Activated T-helper 9 cell treated with anti-CD3 and anti-CD28 coated beads, Interleukin-2, amount 50 U/mL, for 16 hours (primary cell): Measurements from ENCODE around the gene LRCH1.

Experiments used
- DNase-seq: peaks from one replicate; pipeline ENCODE4 v3.0.0-alpha.2; 2020; ENCODE audit warnings: low read depth

Gene LRCH1

DNA sequence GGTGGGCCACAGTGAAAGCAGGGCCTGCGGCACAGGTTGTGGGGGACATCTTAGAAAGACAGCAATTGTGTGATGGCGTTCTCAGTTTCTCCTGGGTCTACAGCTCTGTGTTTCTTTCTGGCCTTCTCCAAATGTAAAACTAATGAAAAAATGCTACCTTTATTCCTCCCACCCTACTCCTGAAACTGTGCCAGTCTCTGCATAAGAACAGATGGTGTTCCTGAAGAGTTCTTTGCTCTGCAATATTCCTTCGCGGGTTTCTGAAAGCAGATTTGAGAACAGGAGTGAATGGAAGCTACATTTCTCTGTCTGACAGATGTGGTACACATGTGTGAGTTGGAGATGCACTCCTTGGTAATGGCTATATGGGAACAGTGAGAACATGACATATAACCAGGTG lies 18.0 kb upstream of the LRCH1 start:
- no peak for DNase-seq

DNA sequence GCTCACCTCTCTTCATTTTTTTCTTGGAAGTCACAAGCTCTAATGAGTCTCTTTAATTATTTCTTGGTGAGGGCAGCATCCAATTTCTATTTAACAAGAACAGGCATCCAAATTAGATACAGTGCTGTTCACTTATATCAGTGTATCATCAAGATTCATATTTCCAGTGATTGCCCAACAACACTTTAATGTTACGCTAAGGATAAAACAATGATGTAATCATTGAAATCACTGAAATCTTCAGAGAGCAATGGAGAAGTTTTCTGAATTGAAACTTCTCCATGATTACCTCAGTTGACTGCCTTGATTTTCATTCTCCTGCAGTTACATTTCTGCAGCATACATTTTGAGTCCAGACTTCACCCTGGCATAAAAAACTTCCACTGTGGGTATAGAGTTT lies 17.1 kb upstream of the LRCH1 start:
- DNase-seq, result no peak

DNA sequence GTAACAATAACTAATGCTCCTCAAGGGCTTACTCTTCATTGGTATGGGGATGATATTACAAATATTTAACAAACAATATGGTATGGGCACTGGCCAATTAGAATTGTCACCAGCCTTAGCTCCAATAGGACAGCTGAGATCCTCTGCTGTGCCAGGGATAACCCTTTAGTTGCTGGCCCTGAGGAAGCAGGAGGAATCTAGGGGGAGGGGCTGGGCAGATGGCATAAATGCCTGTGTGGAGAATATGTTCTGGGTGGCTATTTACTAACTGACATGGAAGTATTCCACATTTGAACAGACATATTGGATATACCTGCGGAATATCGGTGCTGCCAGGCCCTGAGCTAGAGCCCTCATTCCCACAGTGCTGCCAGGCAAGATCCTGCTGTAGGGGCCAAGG lies 16.6 kb upstream of the LRCH1 start:
- no peak for DNase-seq

DNA sequence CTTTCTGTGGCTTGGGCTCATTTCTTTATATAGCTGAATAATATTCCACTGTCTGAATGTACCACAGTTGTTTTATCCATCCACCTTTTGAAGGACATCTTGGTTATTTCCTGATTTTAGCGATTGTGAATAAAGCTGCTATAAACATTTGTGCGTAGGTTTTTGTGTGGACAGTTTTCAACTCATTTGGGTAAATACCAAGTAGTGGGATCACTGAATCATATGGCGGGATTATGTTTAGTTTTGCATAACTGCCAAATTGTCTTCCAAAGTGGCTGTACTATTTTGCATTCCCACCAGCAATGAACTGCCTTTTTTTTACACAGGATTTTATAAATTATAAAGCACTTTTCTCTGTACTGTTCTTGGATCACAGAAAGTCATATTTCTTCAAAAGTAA lies 13.7 kb upstream of the LRCH1 start:
- DNase-seq, result no peak

DNA sequence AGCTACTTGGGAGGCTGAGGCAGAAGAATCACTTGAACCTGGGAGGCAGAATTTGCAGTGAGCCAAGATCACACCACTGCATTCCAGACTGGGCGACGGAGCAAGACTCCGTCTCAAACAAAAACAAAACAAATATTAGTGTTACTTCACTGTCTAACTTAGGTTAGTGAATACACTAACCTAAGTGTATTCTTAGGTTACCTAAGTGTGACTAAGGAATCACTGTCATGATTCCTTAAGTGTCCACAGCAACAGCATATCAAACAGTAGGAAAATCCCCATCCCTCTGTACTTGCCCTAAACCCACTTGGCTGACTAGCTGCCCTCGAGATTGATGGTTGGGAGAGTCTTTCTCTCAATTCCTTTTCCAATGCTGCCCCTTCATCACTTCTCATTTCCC lies 11.8 kb upstream of the LRCH1 start:
- DNase-seq, result no peak

DNA sequence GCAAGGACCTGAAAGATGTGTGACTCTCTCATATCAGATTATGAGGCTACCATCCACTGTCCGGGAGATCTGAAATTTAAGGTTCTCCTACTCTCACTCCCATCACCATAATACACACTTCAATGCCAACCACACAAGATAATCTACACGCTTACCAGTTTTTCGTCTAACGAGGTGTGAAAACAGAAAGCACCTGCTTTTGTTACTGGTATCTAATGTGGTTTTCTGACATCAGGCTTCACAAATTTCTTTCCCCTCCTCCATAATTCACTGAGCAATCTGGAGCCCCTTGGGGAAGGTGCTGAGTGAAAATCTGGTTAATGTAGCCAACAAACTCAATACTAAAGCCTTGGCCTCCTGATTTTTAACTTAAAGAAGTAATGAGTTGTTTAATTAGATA lies 10.1 kb upstream of the LRCH1 start:
- no peak for DNase-seq

DNA sequence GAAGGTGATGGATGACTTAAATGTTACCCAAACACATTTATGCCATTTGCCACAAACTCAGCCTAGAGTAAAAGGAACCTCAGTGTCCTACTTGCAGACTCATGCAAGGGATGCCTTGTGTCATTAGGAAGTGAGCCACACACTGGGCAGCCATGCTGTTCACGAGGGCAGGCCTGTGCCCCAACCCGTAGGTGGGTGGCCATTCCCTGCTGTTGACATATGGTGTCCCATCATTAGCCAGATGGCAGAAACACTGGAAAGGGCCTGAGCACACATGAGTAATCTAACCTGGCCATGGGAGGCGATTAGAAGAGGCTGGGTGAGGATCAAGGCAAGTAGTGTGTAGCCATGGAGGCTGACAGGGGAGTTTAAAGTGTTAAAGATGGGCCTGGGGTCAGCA lies 9.7 kb upstream of the LRCH1 start:
- no peak for DNase-seq

DNA sequence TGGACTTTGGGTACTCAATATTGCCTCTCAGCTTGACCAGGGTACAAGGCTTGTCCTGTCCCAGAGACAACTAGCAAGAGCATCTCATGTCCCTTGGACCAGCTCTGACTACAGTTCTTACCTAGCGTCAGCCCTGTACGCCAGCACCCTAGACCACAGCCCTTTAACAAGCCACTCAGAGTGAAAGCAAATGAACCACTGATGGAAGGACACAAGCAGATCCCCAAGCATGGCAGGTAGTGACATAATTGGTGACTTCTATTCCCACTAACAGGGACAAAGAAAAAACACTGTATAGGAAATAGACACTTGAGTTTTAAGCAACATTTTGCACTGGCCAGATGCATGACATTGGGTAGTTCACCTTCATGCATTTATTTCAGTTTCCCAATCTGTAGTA lies 8.8 kb upstream of the LRCH1 start:
- DNase-seq, result no peak

DNA sequence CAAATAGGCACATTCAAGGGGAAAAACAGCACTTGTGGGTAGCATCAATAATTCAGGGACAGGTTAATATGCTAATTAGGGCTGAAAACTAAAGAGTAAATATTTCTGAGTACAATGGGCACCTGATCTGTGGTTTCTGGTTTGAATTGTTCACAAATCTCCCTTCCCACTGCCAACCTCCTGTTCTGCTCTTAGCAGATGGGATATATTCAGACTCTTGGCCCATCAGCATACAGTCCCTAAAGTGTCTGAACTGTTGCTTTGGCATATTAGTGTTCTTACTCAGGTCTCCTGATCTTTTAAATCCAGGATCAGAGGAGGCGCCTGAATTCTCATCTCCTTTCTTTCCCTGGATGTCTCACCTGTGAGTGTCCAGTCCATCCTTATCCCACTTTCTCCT lies 8.2 kb upstream of the LRCH1 start:
- DNase-seq, result no peak

DNA sequence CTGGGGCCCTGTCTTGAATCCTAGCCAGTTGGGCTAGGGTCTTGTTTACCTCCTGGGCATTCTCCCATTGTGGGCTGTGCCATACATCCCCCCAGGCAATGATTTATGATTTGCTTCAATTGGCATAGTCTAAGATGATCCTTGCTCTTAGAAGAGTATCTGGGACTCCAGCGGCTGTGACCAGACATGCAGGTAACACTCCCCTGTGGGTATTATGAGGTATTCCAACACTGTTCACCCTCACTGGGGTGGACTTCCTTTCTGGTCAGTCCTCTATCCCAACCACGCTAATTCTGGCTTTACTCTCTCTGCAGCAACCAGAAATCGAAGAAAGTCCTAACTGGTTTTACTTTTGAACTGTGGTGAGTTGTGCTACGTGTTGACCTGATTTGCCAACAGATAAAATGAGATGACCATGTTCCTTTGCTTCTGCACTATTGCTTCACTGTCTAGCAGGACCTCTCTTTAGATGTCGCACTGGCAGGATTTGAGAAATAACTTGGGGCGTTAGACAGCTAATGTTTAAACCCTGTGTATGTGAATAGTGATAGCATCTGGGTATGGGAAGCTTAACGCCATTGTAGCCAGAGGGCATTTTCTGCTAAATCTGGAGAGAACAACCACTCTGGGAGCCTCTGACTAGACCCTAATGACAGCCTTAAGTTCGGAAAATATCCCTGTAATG lies 6.7 kb upstream of the LRCH1 start:
- DNase-seq, result no peak

DNA sequence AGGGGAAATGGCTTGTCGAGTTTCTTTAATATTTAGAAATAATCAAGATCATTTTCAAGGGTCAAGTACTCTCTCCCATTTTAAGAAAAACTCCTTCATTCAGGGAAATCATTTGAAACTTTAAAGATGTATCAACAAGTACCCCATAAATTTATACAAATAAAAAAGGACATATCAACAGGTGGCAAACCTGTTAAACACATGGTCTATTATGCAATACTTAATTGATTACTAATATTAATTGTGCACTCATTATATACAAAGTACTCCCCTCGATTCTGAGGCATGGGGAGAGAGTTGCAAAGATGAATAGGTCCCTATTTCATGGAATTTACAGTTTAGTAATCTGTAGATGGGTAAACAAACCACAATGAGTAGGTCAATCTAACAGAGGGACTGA lies 2.1 kb upstream of the LRCH1 start:
- no peak for DNase-seq

DNA sequence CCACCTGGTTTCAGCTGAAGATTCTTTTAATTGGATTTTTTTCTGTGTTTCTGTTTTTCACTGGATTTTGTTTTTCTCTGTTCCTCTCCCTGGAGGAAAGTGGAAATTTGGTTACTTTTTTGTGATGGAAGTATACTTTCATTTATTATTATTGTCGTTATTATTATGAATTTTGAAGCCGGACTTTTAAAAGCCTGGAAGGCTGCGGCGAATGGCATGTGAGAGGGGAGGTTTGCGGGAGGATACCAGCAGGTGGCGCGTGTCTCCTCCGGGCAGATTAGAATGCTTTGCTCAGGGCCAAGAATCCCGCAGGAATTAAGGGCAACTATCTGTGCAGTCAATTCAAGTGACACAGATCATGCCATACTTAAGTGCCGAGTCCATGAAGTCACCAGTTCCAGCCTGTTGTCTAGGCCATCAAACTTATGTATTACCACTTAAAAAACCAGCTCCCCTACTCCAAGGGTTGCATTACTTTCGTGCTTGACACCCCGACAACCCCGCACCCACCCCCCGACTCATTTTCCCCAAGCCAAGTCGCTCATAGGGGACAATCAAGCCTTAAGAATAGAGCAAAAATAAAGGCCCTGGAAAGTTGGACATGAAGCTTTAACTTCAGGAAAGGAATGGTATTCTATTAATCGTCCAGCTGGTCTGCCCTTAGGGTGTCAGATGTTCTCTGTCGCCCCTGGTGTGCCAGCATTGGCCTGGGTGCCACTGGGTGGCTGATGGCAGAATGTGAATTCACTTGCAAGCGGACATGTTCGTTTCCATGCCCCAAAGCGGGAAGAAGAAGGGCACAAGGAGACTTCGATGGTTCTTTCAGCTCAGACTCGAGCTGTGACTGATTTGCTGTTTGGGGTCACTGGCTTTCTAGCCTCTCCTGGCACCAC lies 1.3 kb upstream of the LRCH1 start:
- DNase-seq, result peak; percentile 50

DNA sequence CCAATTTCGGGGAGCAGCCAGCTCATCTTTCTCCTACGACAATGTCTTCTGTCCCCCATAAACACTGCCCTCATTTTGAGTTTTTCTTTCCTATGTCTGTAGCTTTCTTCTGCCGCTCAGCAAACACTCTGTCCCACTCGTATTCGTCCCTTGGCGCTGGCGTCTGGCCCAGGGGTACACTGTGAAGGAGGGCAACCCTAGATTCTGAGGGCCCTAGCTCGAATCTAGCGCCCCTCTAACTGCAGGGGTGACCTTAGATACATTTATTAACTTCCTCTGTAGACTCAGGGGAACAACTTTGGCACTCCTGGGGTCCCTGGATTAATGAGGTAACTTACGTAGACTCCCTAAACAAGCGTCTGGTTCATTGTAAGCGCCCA lies 677 bp upstream of the LRCH1 start:
- no peak for DNase-seq

DNA sequence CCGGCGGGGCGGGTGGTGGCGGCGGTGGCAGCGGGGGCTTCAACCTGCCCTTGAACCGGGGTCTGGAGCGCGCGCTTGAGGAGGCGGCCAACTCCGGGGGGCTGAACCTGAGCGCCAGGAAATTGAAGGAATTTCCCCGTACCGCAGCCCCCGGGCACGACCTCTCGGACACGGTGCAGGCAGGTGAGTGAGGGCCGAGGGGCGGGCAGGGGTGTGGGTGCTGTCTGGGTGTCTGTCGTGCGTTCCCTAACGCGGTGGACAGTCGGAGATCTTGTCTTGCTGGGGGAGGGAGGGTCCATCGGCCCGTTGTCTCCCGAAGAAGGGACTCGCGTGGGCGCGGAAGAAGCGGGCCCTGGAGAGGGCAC lies 533 bp downstream of the LRCH1 start:
- no peak for DNase-seq

DNA sequence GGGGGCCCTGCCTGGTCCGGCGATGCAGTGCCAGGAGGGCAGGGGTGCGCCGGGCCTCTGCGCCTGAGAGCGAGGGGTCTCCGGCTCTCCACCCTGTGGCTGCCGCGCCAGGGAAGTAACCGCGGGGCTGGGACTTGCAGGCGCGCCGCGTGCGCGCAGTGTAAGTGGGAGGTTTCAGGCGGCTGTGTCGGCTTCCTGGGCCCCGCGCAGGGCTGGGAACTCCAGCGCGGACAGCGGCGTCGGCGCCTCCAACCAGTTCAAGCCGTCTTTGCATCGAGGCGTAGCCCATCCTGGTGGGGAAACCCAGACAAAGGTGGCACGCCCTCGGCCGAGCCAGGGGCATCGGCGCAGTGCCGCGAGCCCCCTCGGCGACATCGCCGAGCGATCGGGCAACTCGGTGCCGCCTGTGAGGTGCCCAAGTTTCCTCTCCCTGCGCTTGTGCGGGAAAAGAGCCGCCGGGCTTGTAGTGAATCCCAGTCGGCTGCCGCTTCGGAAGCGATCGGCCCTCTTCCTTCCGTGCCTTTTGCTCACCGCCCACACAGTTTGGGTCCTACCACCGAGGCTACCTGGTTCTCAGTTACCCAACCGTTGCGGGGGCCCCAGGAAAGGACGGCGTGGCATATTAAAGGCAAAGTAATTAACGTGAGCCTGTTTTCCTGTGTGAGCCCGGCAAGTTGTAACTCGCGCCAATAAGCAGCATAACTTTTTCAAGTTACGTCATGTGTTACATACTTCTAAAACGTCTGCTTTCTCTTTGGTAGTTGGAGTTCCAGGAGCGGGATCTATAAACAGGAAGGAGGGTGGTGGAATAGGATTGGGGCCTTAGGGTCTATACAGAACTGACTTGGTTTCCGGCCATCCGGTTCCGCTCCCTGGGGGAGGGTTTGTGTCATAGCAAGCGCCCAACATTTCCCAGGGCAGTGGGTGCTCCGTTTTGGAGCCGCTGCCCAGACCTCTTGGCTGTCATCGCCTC lies 1.2 kb downstream of the LRCH1 start:
- peak; percentile 61 for DNase-seq

DNA sequence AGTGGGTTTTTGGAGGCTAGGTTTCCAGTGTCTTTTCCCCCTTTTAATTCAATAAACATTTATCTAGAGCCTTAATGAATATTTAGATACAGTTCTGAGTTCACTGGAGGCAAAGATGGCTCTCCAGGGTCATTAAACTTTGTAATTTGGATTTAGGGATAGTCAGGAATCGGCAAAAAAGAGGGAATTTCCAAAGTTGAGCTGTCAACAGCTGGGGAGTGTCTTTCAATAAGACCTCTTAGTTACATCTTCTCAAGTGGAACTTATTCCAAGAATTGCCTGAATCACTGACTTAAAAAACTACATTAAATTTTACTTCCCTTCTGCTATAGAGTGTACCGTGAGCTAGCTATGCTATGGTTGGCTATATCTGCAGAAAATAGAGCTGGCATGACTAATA lies 2.0 kb downstream of the LRCH1 start:
- no peak for DNase-seq

DNA sequence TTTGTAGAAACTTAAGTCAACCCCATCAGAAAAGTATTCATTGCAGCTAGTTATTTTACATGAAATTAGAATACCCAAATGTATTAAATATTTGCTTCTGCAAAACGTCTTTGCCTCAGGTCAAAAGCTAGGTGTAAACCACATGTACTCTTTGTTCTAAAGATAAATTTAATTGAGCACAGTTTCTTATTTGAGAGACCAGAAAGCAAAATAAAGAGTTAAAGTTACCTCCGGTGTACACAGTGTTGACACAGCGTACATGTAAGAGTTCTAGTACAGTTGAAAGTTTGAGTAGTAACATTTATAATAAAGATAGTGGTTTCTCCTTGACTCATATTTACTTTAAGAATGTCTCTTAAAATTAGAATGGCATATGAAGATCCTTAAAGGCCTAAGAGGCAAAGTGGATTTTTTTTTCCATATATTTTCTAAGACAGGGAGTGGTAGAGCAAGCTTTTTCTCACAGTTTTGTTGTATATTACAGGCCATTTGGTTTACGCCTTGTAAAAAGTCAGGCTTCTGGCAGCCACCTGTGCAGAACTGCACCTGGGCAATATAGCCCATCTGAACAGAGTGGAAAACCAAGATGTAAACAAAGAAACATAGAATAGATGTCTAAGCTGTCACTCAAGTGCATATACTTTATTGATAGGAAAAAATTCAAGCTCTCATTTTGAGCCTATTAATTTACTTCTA lies 2.9 kb downstream of the LRCH1 start:
- no peak for DNase-seq

DNA sequence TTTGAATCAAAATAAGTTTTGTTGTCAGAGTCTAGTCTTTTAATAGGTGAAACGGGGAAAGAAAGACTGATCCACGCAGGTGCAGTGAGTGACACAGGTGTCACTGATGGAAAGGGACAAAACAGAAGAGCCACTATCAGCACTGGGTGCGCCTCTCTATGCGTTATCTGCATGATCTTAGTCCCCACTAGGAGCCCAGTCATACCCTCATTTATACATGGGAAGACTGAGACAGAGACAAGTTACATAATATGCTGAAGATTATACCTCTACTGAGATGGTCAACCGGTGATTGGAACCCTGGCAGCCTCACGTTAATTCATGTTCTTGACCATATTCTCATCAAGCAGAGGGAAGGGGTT lies 3.4 kb downstream of the LRCH1 start:
- DNase-seq, result no peak

DNA sequence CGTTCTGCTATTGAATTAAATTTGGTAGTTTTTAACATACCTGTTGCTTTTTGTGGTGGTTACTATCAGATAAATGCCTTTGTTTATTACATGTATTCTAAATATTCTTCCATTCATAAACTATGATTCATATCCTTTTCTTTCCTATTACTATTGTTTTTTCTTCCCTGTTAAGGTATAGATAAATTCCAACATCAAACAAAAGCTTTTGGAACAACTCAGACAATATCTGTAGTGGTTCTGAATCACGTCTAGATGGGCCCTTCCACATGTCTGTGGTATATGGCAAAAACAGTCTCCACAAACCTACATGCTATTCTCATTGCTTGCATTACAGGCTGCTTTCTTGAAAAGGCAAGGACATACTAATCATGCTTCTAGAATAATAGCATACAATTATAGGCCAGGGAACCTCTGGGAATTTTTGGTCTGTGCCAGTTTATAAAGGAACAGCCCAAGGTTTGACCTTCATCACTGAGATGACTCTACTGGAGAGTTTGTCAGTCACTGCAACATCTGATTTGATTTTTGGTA lies 6.4 kb downstream of the LRCH1 start:
- DNase-seq, result no peak

DNA sequence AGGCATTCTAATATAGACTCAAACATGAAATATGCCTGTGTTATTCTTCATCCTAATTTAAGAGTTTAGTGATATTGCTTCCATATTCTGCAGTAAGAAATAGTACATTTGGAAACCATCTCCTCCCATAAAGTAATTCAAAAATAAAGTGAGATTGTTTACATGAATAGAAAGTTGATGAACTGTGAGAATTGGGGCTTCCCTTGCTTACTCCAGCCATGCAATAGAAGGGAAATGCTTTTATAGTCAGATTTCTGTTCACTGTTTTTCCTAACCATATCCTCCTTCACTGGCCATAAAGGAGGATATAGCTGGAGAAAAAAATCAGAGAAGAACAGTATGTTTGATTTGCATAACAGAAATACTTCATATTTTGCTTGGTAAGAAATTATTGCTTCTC lies 7.8 kb downstream of the LRCH1 start:
- no peak for DNase-seq

DNA sequence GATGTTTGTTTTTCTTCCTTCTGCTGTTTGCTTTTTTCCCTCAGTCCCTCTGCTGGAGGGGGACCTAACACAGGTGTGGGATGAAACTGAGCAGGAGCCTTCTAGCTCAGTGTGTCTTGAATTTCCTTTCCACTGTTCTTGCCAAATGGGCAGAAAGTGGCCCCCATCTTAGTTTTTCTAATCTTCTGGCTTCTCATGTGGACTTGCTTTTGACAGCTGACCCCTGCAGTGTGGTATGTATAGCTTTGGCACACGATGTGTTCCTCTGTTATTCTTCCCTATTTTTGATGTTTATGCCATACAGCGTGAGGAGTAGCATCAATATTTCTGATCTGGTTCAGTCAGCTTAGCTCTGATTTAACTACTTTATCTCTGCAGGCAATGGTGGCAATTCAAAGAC lies 8.3 kb downstream of the LRCH1 start:
- DNase-seq, result no peak

DNA sequence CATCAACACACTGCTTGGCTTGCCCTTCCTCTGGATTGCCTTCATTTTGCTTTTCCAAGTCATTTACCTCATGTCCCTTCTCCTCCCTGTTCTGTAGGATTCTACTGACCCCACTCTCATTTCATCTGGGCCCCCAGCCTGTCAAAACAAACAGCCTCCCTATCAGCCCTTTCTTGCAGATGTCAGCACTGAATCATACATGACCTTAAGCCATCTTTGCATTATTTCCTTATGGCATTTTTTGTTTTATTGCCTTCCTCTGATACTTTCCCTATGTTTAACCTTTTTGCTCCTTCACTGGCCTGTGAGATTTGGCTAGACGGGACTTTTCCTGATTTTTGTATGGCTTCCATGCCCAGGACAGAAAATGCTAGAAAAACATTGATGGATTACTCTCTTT lies 8.7 kb downstream of the LRCH1 start:
- DNase-seq, result no peak
